Esophagus squamous epithelium (tissue), 5 donors: ENCODE measurements around the gene C6. TPM values are rescaled to one million over a fixed set of nuclear protein-coding genes. Genes with fewer than 3 reads are reported as not detected.

Experiments used
- DNase-seq: peaks from one replicate; lab custom pipeline; 2025; lab: John Stamatoyannopoulos, UW
- H3K27ac ChIP-seq, 4 donors: fragments of 200-600 bp; sonication (generic); one replicate each; pipeline ENCODE4 v1.5.1; 2016 to 2019; ENCODE audit warnings: mild to moderate bottlenecking in 1 of 4
- H3K27me3 ChIP-seq, 4 donors: fragments of 200-600 bp; sonication (generic); 1 replicate in 3 of 4; 2 replicates in 1 of 4; pipeline versions ENCODE4 v1.5.1 to v1.6.0; 2017 to 2021; ENCODE audit warnings: antibody characterized with exemption in 1 of 4
- H3K36me3 ChIP-seq, 3 donors: fragments of 200-600 bp; sonication (generic); one replicate each; pipeline ENCODE4 v1.5.1; 2016 to 2019
- H3K4me1 ChIP-seq, 3 donors: fragments of 200-600 bp; sonication (generic); one replicate each; pipeline ENCODE4 v1.5.1; 2017 to 2019
- H3K4me3 ChIP-seq, 4 donors: fragments of 200-600 bp; sonication (generic); 1 replicate in 3 of 4; 2 replicates in 1 of 4; pipeline ENCODE4 v1.5.1; 2016 to 2019; ENCODE audit warnings: mild to moderate bottlenecking in 2 of 4, moderate library complexity in 1 of 4
- H3K9me3 ChIP-seq, 3 donors: fragments of 200-600 bp; sonication (generic); one replicate each; pipeline ENCODE4 v1.5.1; 2016 to 2019
- POLR2A ChIP-seq, 4 donors: fragments of 450-650 bp; IDR thresholded peaks; one replicate each; pipeline ENCODE4 v1.6.1; 2017; ENCODE audit warnings: antibody characterized with exemption in 4 of 4, mild to moderate bottlenecking in 4 of 4, moderate library complexity in 3 of 4
- whole genome bisulfite sequencing, 2 donors: methylation state at CpG; one replicate each; pipeline ENCODE4 v1.1.5; 2018; 5-methylcytosine and 5-hydroxymethylcytosine counted together
- intact Hi-C: fragments of 100-400 bp; cut with DNase I; formaldehyde crosslinking; loops from one replicate; pipeline ENCODE4 v1.15.0; 2022
- total RNA-seq, 4 donors: library from RNA; depleted of rRNA; stranded (reverse); fragments of >200 nt; gene quantifications; one replicate each; pipeline ENCODE4 v1.1.0, GENCODE V29; 2016
- TF ChIP-seq, protein P1 (sequence below), 6 experiments: fragments of 450-650 bp in 4 of 6; fragments of 200-600 bp in 2 of 6; sonication (generic) in 2 of 6; IDR thresholded peaks; one replicate each; pipeline ENCODE4 v1.5.1; 2016 to 2019; ENCODE audit warnings: antibody characterized with exemption in 6 of 6, mild to moderate bottlenecking in 4 of 6, moderate library complexity in 4 of 6
- donor health status: DM: yes; HTN: yes; CAD: no.

The C6 gene
- total RNA-seq, 4 donors from 2014 or later, result 0.57 to 0.67 TPM; not detected in 2

DNA sequence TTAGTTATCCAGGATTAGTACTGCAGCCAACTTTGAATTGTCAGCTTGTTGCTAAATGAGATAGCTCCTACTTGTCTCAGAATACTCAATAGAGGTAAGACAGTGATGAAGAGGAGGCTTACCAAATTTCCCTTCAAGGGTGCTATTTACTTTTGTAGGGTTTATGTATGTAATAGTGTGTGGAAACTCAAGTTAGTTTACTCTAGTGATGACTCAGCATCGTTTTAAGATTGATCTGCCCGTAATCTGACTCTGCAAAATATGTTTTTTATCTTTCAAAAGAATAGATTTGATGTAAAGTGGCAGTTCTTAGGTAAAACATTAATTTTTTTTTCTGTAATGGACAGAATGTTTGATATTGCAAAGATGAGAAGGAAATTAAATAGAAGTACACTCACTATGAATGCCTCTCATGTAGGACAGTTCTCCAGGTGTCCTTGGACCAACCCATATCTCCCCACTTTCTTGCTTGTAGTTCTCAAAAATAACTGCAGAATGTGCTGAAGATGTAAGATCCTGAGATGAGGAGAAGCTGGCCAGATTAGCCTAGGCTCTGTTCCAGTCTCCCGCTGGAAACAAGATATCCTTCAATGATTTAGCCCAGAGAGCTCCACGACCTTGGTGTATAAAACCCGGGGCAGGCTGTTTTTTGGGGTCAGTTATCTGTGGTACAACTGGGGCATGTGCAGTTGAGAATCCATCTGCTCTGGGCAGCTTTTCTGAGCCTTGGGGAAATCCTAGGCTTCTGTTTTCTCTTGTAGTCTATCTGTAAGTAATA lies 117.8 kb downstream of the C6 start:
- H3K36me3 ChIP-seq, result no peaks in the 10 kb centered on the region
- DNase-seq, result no peak

DNA sequence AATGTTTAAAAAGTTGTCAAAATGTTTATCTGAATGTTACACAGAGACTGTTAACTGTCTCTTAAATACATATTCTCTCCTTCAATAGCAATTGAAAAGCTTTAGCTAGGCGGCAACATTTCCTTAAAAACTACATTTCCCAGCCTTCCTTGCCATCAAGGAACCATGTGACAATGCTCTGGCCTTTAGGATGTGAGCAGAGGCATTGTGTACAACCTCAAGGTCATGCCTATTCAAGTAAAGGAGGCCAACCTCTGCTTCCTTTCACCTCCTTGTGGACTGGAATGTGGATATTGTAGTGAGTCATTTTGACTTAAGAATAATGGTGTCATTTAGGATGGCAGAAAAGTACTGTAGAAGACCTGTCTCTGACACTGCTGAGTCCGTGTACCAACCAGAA lies 118.5 kb downstream of the C6 start:
- Histone ChIP-seq H3K36me3 (no peaks in the 10 kb centered on the region), H3K9me3 (no peaks in the 10 kb centered on the region), H3K27ac (no peak overlapping the region), H3K4me3 (no peak overlapping the region), H3K4me1 (no peaks in the 10 kb centered on the region), H3K27me3 (no peaks in the 10 kb centered on the region)
- WGBS, 2 donors, result 53 to 57% methylated on average over 2 of the region's 2 CpGs
- no peak for TF ChIP-seq POLR2A (IDR thresholded peaks at IDR 0.05)
- TF ChIP-seq, protein P1, sequence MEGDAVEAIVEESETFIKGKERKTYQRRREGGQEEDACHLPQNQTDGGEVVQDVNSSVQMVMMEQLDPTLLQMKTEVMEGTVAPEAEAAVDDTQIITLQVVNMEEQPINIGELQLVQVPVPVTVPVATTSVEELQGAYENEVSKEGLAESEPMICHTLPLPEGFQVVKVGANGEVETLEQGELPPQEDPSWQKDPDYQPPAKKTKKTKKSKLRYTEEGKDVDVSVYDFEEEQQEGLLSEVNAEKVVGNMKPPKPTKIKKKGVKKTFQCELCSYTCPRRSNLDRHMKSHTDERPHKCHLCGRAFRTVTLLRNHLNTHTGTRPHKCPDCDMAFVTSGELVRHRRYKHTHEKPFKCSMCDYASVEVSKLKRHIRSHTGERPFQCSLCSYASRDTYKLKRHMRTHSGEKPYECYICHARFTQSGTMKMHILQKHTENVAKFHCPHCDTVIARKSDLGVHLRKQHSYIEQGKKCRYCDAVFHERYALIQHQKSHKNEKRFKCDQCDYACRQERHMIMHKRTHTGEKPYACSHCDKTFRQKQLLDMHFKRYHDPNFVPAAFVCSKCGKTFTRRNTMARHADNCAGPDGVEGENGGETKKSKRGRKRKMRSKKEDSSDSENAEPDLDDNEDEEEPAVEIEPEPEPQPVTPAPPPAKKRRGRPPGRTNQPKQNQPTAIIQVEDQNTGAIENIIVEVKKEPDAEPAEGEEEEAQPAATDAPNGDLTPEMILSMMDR (IDR thresholded peaks at IDR 0.05), result no peak
- intact Hi-C loops, result no loop called here
- DNase-seq, result no peak

More for the DNA sequence above, 117.8 kb downstream of the C6 start:
- intact Hi-C loops, result no loop called here
- Histone ChIP-seq H3K4me1 (no peaks in the 10 kb centered on the region), H3K9me3 (no peaks in the 10 kb centered on the region), H3K27me3 (no peaks in the 10 kb centered on the region), H3K4me3 (no peak overlapping the region), H3K27ac (no peak overlapping the region)
- TF ChIP-seq, protein P1 (IDR thresholded peaks at IDR 0.05), result no peak
- TF ChIP-seq POLR2A (IDR thresholded peaks at IDR 0.05), result no peak
- 63 to 76% methylated on average over 5 of the region's 5 CpGs for WGBS, 2 donors

DNA sequence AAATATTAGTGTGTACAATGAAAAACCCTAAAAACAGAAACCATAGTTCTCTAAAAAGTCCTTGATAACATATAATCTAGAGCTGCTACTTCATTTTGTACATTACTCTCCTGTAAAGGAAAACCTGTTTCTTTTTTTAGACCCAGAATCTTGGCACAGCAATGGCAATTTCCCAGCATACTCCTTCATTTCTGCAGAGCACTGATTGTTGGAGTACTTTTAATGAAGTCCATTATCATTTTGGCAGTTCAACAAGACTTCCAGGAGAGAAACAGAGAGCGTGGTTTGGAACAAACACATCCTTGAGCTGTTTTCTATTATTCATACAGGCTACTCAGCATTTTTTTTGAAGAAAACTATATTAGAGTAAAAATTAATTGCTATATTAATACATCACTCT lies 119.5 kb downstream of the C6 start:
- H3K27me3 ChIP-seq, result no peaks in the 10 kb centered on the region
- TF ChIP-seq, protein P1 (IDR thresholded peaks at IDR 0.05), result no peak
- no peak for TF ChIP-seq POLR2A (IDR thresholded peaks at IDR 0.05)
- WGBS, 2 donors, result 39 to 61% methylated on average over 1 of the region's 1 CpG
- H3K36me3 ChIP-seq, result no peaks in the 10 kb centered on the region
- no peak for DNase-seq
- no peaks in the 10 kb centered on the region for H3K4me1 ChIP-seq
- intact Hi-C loops, result no loop called here
- no peak overlapping the region for H3K27ac ChIP-seq
- no peaks in the 10 kb centered on the region for H3K9me3 ChIP-seq
- H3K4me3 ChIP-seq, result no peak overlapping the region

Other genes starting within 250 kb of the C6 start
- gene MROH2B, start 142.2 kb downstream of the C6 start, total RNA-seq, result not detected